Measurements from ENCODE around the gene PSME3IP1.
"Not testable (repeated sequence)": the region's sequence is repeated elsewhere in the genome, so short reads cannot be mapped to it uniquely, and the experiment has no call there.

Gene PSME3IP1

DNA sequence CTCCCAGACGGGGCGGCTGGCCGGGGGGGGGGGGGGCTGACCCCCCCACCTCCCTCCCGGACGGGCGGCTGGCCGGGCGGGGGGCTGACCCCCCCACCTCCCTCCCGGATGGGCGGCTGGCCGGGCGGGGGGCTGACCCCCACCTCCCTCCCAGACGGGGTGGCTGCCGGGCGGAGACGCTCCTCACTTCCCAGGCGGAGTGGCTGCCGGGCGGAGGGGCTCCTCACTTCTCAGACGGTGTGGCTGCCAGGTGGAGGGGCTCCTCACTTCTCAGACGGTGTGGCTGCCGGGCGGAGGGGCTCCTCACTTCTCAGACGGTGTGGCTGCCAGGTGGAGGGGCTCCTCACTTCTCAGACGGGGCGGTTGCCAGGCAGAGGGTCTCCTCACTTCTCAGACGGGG lies 15.1 kb upstream of the PSME3IP1 start:
- H3K27ac ChIP-seq, result not testable (repeated sequence)

DNA sequence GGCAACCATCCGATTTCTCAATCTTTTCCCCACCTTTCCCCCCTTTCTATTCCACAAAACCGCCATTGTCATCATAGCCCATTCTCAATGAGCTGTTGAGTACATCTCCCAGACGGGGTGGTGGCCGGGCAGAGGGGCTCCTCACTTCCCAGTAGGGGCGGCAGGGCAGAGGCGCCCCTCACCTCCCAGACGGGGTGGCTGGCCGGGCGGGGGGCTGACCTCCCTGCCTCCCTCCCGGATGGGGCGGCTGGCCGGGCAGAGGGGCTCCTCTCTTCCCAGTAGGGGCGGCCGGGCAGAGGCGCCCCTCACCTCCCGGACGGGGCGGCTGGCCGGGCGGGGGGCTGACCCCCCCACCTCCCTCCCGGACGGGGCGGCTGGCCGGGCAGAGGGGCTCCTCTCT lies 14.5 kb upstream of the PSME3IP1 start:
- not testable (repeated sequence) for H3K4me3 ChIP-seq, H3K27ac ChIP-seq

More for the DNA sequence above, 15.1 kb upstream of the PSME3IP1 start:
- H3K4me3 ChIP-seq, result not testable (repeated sequence)

DNA sequence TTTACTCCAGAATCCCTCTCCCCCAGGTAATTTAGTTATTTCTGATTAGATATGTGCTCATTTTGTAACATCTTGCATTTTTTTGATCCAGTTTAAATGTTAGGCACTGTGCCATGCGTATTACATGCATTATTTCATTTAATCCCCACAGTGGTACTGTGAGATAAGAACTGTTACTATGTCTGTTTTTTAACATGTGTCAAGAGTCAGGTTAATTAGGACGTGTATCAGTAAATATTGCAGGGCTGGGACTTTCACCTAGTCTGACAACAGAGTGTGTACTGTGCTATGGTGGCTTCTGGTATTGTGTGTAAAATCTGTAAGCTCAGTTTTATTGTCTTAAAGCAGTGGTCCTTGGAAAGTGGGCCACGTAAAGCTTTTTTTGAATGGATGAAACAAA lies 10.9 kb upstream of the PSME3IP1 start:
- no peak overlapping the region for H3K4me3 ChIP-seq
- H3K27ac ChIP-seq, result no peak overlapping the region

DNA sequence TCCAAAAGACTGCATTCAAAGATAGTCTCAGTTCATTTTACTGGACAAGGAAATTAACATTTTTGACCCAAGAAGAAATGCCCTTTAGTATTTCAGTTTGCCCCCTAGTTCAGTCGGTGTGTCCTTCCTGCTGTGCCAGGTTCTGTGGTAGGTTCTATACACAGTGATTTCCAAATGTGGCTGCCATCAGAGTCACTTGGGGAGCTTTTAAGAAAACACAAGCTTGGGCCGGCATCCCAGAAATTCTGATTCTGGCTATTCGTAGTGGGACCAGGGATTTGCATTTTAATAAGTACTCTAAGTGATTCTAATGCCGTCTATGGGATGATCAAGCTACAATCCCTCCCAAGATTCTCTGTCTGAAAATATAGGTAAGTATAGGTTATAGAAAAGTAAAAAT lies 10.4 kb upstream of the PSME3IP1 start:
- Histone ChIP-seq H3K4me3 (no peak overlapping the region), H3K27ac (no peak overlapping the region)

DNA sequence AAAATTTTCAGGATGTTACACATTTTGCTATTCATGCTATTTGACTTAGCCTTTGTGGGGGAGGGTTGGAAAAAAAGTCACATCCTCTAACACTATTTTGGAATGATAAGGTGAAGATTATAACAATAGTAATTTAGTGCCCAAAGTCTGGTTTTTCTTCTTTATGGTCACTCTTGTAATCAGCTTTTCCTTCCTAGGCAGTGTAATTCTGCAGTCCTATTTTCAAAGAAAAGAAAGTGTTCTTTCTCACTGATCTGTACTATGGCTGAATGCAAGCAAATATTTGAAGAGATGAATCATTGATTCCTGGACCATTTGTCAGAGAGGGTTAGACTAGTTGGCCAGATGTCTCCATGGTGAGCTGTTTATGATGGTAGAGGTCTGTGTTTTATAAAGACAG lies 8.7 kb upstream of the PSME3IP1 start:
- Histone ChIP-seq H3K27ac (peak overlapping the region in 6 of 21 experiments; percentile 14 to 76 (median 39)), H3K4me3 (no peak overlapping the region)

DNA sequence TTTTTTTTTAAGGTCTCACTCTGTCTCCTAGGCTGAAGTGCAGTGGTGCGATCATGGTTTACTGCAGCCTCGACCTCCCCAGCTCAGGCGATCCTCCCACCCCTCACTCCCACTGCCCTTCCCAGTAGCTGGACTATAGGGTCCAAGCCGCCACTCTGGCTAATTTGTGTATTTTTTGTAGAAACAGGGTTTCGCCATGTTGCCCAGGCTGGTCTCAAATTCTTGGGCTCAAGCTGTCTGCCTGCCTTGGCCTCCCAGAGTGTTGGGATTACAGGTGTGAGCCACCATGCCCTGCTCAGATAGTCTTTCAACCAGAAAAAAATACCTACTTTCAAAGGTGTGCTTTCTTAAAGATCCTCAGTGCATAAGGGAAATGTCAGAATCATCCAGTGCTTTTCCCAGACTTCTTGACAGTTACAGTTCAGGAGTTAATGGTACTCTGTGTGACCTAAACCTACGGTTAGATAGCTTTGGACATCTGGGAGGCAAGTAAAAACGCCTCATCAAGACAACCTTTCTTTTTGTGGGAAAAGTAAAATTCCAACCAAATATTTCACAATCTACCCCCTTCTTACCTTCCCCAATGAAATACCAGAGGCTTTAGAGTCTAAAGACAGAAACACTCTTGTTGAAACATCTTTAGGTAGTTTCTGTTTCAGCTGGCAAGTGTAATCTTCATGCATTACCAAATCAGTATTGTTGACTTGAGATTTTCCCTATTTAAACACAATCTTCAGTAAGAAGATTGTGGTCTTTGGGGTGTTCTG lies 7.1 kb upstream of the PSME3IP1 start:
- Histone ChIP-seq H3K27ac (peak overlapping the region in 3 of 21 experiments; percentile 2 to 76 (median 70)), H3K4me3 (no peak overlapping the region)

DNA sequence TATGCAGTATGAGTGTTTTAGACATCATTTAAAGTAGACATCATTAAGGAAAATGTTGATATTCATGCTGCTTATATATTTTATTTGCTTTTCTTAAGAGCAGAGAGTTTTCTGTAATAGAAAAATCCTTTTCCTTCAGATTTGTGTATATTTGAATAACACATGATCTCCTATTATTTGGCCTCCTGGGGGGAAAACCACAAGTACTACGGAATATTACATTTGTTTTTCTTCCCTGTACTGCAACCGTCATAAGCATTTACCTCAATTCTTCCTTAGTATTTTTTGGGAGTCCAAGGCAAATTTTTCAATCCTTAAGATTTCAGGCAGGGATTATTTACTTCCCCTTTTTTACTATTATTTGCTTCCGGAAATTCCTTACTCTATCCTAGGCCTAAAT lies 6.3 kb upstream of the PSME3IP1 start:
- Histone ChIP-seq H3K27ac (peak overlapping the region in 2 of 21 experiments; percentile 70 to 76), H3K4me3 (no peak overlapping the region)

DNA sequence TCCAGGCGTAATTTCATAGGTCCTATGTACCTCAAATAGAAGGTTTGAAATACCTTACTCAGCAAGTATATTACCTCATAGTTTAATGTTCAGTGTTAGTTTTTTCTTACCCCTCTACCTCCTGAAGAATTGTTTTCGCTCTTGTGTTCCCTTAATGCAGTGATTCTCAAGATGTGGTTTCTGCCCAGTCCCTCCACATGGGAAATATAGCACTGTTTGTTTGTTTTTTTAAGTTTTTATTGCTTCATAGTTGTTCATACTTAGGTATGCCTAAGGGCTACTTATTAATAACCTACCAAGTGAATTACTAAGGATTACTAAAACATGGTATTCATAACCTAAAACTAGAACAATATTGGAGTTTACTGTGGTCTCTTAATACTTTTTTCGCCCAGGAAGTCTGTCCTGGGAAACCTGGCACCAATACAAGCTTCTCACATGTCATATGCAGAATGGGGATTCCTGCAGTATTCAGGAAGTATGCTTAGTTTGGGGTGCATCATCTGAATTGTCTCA lies 5.3 kb upstream of the PSME3IP1 start:
- no peak overlapping the region for H3K4me3 ChIP-seq
- H3K27ac ChIP-seq, result peak overlapping the region in 1 of 21 experiments; percentile 4

DNA sequence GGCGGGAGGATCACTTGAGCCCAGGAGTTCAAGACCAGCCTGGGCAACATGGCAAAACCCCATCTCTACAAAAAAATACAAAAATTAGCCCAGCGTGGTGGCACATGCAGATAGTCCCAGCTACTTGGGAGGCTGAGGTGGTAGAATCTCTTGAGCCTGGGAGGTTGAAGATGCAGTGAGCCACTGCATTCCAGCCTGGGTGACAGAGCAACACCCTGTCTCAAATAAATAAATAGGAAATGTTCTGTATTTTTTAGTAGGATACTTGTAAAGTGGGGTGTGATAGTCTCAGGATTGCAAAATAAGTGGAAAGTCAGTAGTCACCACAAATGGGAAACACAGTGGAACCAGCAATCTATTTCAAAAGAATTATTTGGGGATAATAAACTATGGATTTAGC lies 4.3 kb upstream of the PSME3IP1 start:
- peak overlapping the region in 1 of 21 experiments; percentile 4 for H3K27ac ChIP-seq
- no peak overlapping the region for H3K4me3 ChIP-seq

DNA sequence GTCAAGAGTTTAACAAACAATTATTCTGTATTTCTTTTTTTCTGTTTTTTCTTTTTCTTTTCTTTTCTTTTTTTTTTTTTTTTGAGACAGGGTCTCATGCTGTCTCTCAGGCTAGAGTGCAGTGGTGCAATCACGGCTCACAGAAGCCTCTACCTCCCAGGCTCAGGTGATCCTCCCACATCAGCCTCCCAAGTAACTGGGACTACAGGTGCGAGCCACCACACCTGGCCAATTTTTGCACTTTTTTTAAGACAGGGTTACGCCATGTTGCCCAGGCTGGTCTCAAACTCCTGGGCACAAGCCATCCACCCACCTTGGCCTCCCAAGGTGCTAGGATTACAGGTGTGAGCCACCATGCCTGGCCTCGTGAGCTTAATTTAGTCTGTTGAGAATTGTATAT lies 3.7 kb upstream of the PSME3IP1 start:
- H3K4me3 ChIP-seq, H3K27ac ChIP-seq: not testable (repeated sequence)

DNA sequence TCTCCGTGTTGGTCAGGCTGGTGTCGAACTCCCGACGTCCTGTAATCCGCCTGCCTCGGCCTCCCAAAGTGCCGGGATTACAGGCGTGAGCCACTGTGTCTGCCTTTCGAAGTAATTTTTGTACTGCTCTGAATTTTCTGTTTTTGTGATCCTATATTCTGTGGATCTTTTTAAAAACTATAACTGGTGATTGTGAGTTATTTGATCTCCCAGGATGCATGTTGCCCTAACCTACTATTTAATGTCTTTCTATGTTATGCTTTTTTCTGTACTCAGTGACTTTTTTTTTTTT lies 2.8 kb upstream of the PSME3IP1 start:
- Histone ChIP-seq H3K27ac (peak overlapping the region in 1 of 21 experiments; percentile 52), H3K4me3 (no peak overlapping the region)

DNA sequence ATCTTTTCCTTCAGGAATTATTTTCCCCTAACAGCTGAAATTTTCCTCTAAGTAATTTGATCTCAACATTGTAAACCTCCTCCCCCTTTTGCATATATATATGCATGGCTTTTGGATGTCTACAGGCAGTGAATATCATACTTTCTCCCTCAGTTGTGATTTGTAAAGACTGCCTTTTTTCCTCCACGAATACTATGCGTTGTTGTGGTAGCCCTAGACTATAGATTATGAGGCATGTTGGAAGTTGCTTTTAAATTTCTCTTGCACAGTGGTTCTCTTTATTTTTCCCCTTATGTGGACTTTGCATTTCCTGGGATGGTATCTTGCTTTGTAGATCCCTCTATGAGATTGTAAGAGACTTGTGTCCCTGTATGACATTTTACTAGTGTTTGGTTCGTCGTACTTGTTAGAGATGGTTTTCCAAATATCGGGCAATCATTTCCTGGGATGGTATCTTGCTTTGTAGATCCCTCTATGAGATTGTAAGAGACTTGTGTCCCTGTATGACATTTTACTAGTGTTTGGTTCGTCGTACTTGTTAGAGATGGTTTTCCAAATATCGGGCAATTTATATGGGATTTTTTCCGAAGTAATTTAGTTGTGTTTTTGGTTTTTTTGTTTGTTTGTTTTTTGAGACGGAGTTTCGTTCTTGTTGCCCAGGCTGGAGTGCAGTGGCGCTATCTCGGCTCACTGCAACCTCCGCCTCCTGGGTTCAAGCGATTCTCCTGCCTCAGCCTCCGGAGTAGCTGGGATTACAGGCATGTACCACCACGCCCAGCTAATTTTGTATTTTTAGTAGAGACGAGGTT lies 2.3 kb upstream of the PSME3IP1 start:
- Histone ChIP-seq H3K4me3 (peak overlapping the region in 5 of 7 experiments; percentile 84 to 99 (median 99)), H3K27ac (peak overlapping the region in 11 of 21 experiments; percentile 89 to 96 (median 92))

DNA sequence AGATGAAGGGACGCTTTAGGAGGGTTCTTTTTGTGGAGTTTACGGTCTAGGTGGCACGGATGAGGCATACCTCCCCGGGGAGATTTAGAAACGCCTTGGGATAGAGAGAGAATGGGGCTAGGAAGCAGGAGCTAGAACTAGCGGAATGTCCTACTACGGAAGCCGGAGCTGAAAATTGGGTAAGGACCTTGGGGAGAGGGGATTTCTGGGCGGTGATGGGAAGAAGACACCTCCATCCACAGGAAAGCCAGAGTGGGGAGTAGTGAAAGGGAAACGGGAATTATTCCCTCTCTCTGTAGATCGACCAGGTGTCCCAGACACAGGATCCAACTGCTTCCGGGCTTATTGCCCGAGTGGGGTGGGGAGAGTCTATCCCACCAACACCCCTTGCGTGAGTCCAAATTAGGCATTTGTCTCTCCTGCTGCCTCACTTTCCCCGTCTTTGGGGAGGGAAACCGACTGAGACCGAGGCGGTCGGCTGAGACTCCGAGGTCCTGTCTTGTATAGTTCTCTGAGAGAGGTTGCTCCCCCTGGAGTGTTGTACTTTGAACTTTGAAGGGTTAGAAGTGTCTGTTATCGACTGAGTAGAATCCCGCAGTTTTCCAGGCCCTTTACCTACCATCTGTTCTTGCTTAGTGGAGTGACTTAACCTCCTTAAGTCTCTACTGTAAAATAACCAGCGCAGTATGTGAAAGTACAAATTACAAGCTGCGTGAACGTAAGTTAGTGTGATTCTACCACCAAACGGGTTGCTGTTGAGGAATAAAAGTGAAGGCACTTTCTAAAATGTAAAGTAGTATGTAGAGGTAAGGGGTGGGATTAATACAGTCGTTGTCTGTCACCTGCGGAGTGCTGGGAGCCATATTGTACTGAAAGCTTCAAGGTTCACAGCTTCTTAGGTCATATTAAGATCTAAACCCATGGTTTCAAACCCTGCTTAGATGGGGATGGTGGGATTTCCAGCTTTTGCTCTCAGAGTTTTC lies 1.3 kb upstream of the PSME3IP1 start:
- H3K4me3 ChIP-seq, result peak overlapping the region; percentile 84 to 99 (median 99)

DNA sequence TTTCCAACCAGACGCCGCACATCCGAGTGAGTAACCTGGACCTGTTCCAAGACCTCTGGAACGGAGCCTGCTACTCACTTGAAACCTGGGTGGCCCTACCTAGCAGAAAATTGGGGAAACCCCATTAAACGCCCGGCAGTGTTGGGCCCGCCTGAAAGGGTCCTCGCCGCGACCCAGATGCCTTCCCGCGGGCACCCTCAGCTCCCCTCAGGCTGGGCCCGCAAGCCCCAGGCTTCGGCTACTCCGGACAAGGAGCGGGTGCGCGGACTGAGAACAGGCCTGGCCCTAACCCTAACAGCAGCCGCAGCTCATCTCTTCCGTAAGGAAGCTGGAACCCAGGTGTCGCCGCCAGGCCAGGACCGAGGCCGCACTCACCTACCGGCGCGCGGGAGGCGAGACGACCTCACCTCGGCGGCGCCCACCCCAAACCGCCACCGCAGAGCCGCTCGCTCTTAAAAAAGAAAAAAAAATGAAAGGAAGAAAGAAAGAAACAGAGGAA lies 344 bp downstream of the PSME3IP1 start:
- Histone ChIP-seq H3K4me3 (peak overlapping the region; percentile 84 to 99 (median 99)), H3K27ac (peak overlapping the region; percentile 84 to 98 (median 94))

More for the DNA sequence above, 1.3 kb upstream of the PSME3IP1 start:
- H3K27ac ChIP-seq, result peak overlapping the region in 20 of 21 experiments; percentile 82 to 98 (median 92)

DNA sequence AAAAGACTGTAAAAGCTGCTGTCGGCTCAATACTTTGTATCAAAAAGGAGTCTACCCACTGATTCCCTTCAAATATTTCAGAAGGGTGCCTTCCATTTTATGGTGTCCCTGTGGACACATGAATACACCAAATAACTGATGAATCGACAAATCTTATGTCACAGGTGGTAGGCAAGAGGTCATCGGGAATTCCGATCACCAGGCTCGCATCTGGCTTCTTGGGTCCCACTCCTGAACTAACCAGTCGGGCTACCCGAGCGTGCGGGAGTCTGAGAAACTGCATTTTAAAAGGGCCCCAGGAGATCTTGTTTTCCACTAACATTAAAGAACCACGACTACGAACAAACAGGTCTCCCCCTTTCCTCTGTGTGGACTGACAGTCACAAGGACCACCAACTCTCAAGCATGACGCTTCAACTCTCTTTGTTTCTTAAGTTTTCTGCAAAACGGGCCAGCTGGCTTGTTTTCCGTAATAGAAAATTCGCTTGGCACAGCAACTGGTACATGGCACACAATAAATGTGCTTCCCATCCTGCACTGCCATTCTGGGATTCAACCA lies 873 bp downstream of the PSME3IP1 start:
- H3K27ac ChIP-seq, result peak overlapping the region in 20 of 21 experiments; percentile 84 to 98 (median 94)

DNA sequence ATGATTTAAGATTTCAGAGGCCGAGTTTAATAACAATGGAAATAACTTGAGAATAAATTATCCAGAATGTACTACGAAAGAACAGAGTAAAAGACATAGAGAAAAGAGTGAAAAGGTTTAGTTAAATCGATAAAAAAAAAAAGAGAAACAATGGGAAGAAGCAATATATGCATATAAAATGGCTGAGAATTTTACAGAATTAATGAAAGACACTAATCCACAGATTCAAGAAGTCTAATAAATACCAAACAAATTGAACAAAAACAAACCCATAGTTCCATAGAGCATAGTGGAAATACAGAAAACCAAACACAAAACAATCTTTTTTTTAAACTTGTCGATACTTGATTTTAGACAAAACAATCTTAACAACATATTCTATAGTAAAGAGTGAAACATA lies 1.7 kb downstream of the PSME3IP1 start:
- H3K4me3 ChIP-seq, result no peak overlapping the region
- H3K27ac ChIP-seq, result no peak overlapping the region

More for the DNA sequence above, 873 bp downstream of the PSME3IP1 start:
- H3K4me3 ChIP-seq, result peak overlapping the region; percentile 84 to 99 (median 99)

DNA sequence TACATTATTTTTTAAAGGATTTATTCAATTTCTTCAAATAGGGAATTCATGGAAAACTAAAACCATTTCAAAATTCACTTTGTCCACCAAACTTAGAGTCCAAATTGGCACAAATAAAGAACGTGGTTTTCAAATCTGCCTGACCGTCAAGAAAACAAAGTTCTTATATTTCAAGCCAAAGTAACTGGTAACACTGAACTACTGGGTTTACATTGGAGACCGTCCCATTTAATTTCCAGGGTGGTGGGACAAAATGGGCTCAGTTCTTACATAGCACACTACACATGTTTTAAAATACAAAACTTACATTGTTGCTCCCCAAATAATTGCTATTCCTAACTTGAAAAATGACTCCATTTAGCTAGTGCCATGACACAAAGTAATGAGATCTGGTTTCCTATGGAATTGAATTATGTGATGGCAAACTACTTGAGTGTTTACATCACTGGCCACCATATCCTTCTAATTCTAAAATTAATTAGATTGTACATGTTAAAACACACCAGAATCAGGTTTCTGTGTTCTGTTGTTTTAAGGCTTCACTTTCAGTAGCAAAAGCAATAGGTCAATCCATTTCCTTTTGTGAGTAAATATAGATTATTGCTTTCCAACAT lies 6.5 kb downstream of the PSME3IP1 start:
- no peak overlapping the region for H3K4me3 ChIP-seq

DNA sequence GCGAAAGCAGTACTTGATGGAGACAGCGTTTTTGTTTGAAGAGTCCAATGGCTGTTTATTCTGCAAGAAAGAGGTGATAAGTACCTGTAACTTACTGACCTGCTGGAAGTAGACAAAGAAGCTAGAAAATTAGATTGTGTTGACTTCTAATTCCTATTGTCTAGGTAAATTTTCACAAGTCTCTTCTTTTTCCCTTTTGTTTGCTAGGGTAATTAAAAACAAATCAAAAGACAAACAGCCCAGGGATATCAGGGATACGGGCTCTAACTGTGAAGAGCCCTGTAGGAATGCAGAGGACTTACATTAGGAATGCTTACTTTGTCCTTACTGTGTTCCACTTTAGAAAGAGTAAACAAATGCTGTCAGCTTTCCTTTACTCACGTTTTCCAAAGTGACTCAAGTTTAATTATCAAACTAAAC lies 7.0 kb downstream of the PSME3IP1 start:
- no peak overlapping the region for H3K27ac ChIP-seq
- H3K4me3 ChIP-seq, result no peak overlapping the region

More for the DNA sequence above, 6.5 kb downstream of the PSME3IP1 start:
- no peak overlapping the region for H3K27ac ChIP-seq

DNA sequence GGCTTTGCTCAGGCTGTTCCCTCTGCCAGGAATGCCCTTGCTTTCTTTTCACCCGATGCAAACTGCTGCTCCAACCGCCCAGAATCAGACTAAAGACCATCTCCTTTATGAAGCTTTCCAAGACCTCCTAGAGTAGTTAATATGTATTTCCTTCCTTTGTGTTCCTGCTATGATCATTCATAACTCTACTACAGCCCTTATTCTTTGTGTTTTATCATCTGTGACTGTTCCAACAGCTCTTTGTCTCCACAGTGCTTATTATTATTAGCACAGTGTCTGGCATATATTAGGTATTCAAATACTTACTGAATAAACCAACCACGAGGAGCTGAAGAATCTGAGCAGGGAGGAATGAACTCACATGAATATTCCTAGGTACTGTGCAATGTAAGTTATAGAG lies 7.6 kb downstream of the PSME3IP1 start:
- Histone ChIP-seq H3K27ac (no peak overlapping the region), H3K4me3 (no peak overlapping the region)
